VCaP (cell line): ENCODE measurements around the gene MGAT3.

Experiments used
- H3K27ac ChIP-seq: fragments of 450-650 bp; 2 replicates; pipeline ENCODE4 v1.5.1; 2017
- CTCF ChIP-seq: fragments of 450-650 bp; conservative IDR thresholded peaks from 2 replicates; pipeline ENCODE4 v1.5.1; 2017; ENCODE audit warnings: mild to moderate bottlenecking, moderate library complexity

MGAT3 gene

GRCh38 chr22:39422101-39422500, 34.7 kb upstream of the MGAT3 start:
- no peak for TF ChIP-seq CTCF
- H3K27ac ChIP-seq: no peak overlapping the region

- TF ChIP-seq CTCF: no peak
- no peak overlapping the region for H3K27ac ChIP-seq
Observed at GRCh38 chr22:39422721-39423120, 34.1 kb upstream of the MGAT3 start.

GRCh38 chr22:39423976-39424375, 32.8 kb upstream of the MGAT3 start:
- no peak overlapping the region for H3K27ac ChIP-seq
- TF ChIP-seq CTCF: no peak

GRCh38 chr22:39426380-39427043, 30.3 kb upstream of the MGAT3 start:
- no peak overlapping the region for H3K27ac ChIP-seq
- TF ChIP-seq CTCF: no peak

GRCh38 chr22:39427751-39428596, 28.8 kb upstream of the MGAT3 start:
- no peak overlapping the region for H3K27ac ChIP-seq
- TF ChIP-seq CTCF: no peak

- TF ChIP-seq CTCF: no peak
- no peak overlapping the region for H3K27ac ChIP-seq
Observed at GRCh38 chr22:39428597-39429071, 28.2 kb upstream of the MGAT3 start.

- H3K27ac ChIP-seq: no peak overlapping the region
- TF ChIP-seq CTCF: no peak
Observed at GRCh38 chr22:39429186-39429585, 27.6 kb upstream of the MGAT3 start.
